Activated B cell treated with CpG ODN at 0.5 μM for 24 hours (primary cell): ENCODE measurements around the gene FBXW8. TPM values are rescaled to one million over a fixed set of nuclear protein-coding genes. Genes with fewer than 3 reads are reported as not detected.

ENCODE experiments used
- ATAC-seq: fragments of 200-7000 bp; cut with Tn5 transposase; one replicate; pipeline ENCODE4 v1.10.0; 2021; ENCODE audit warnings: low read depth, mild to moderate bottlenecking, moderate library complexity
- CTCF ChIA-PET: fragments of 350-600 bp; sonication (Branson Sonifier 250); formaldehyde crosslinking; loops from one replicate; lab custom pipeline; 2021; ENCODE audit warnings: antibody characterized with exemption; lab: Charles Lee
- POLR2A ChIA-PET: fragments of 350-600 bp; sonication (Branson Sonifier 250); formaldehyde crosslinking; loops from one replicate; lab custom pipeline; 2021; ENCODE audit warnings: antibody characterized with exemption; lab: Charles Lee
- DNase-seq: peaks from one replicate; pipeline ENCODE4 v3.0.0; 2022
- H3K27ac Mint-ChIP-seq: one replicate; pipeline ENCODE4 v1.8.0; 2020; ENCODE audit warnings: mixed read lengths
- H3K27me3 Mint-ChIP-seq: one replicate; pipeline ENCODE4 v1.8.0; 2021; ENCODE audit warnings: mixed read lengths
- H3K36me3 Mint-ChIP-seq: one replicate; pipeline ENCODE4 v1.8.0; 2021; ENCODE audit warnings: low read depth, mixed read lengths
- H3K4me1 Mint-ChIP-seq: one replicate; pipeline ENCODE4 v1.8.0; 2021; ENCODE audit warnings: mixed read lengths
- H3K4me3 Mint-ChIP-seq: one replicate; pipeline ENCODE4 v1.8.0; 2020; ENCODE audit warnings: mild to moderate bottlenecking, mixed read lengths
- H3K9me3 Mint-ChIP-seq: one replicate; pipeline ENCODE4 v1.8.0; 2020; ENCODE audit warnings: mixed read lengths
- intact Hi-C: fragments of 100-400 bp; cut with micrococcal nuclease; formaldehyde crosslinking; loops from one replicate; pipeline ENCODE4 v1.15.1; 2024
- total RNA-seq: library from RNA; stranded (reverse); gene quantifications from 2 replicates; pipeline ENCODE4 v1.2.3, GENCODE V29; 2022
- TF ChIP-seq, protein P1 (sequence below): fragments of 200-600 bp; IDR thresholded peaks from one replicate; pipeline ENCODE4 v1.8.0; 2022; ENCODE audit warnings: antibody characterized with exemption, mild to moderate bottlenecking

Gene FBXW8
- total RNA-seq, 1 donor from 2014 or later = 17.6 TPM

DNA sequence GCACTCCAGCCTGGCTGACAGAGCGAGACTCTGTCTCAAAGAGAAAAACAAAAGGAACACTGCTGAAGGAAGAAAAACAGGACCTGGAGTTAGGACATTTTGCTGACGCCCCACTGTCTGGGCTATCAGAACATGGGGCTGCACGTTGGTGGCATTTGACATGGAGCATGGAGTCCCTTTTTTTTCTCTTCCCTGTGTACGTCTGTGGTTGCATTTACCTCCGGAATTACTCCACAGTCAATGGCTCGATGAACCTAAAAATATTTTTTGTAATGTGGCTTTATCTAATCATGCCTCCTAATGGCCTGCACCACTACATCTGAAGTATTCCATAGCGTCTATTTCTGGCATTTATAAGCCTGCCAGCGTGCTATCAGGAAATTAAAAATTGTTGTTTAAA is 157.7 kb downstream of the FBXW8 start:
- POLR2A ChIA-PET = no interaction called here
- DNase-seq (no peak), ATAC-seq (no peak)
- Mint-ChIP-seq H3K9me3 (no peaks in the 10 kb centered on the region), H3K27me3 (no peaks in the 10 kb centered on the region), H3K36me3 (no peaks in the 10 kb centered on the region), H3K4me3 (no peak overlapping the region), H3K4me1 (peaks cover 2% of the 10 kb centered on the region), H3K27ac (no peak overlapping the region)
- intact Hi-C loops = no loop called here
- CTCF ChIA-PET = no interaction called here
- TF ChIP-seq, protein P1, sequence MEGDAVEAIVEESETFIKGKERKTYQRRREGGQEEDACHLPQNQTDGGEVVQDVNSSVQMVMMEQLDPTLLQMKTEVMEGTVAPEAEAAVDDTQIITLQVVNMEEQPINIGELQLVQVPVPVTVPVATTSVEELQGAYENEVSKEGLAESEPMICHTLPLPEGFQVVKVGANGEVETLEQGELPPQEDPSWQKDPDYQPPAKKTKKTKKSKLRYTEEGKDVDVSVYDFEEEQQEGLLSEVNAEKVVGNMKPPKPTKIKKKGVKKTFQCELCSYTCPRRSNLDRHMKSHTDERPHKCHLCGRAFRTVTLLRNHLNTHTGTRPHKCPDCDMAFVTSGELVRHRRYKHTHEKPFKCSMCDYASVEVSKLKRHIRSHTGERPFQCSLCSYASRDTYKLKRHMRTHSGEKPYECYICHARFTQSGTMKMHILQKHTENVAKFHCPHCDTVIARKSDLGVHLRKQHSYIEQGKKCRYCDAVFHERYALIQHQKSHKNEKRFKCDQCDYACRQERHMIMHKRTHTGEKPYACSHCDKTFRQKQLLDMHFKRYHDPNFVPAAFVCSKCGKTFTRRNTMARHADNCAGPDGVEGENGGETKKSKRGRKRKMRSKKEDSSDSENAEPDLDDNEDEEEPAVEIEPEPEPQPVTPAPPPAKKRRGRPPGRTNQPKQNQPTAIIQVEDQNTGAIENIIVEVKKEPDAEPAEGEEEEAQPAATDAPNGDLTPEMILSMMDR = no peak

DNA sequence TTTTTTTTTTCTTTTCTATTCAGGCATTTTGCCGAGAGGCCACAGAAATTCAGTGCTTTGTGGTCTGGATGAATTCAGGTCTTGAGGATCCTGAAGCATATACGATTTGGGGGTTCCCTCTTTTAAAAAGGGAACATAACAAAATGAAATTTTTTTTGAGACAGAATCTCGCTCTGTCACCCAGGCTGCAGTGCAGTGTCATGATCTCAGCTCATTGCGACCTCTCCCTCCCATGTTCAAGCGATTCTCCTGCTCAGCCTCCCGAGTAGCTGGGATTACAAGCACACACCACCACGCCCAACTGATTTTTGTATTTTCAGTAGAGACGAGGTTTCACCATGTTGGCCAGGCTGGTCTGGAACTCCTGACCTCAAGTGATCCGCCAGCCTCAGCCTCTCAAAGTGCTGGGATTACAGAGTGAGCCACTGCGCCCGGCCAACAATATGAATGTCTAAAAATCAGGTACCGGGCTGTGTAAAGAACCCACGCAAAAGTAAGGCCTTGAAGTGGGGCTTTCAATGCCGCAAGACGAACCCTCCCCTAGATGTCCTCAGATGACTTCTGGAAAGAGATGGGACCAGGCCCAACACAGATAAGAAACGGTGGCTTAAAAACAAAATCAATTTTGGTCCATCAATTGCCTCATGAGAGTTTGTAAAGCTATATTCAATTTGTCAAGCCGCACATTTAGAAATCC is 158.5 kb downstream of the FBXW8 start:
- ATAC-seq = no peak
- Mint-ChIP-seq H3K27ac (no peak overlapping the region), H3K9me3 (no peaks in the 10 kb centered on the region), H3K4me1 (no peaks in the 10 kb centered on the region), H3K4me3 (no peak overlapping the region), H3K36me3 (no peaks in the 10 kb centered on the region), H3K27me3 (no peaks in the 10 kb centered on the region)
- intact Hi-C loops = no loop called here
- DNase-seq = no peak
- TF ChIP-seq, protein P1 = no peak
- CTCF ChIA-PET = no interaction called here
- POLR2A ChIA-PET = no interaction called here

DNA sequence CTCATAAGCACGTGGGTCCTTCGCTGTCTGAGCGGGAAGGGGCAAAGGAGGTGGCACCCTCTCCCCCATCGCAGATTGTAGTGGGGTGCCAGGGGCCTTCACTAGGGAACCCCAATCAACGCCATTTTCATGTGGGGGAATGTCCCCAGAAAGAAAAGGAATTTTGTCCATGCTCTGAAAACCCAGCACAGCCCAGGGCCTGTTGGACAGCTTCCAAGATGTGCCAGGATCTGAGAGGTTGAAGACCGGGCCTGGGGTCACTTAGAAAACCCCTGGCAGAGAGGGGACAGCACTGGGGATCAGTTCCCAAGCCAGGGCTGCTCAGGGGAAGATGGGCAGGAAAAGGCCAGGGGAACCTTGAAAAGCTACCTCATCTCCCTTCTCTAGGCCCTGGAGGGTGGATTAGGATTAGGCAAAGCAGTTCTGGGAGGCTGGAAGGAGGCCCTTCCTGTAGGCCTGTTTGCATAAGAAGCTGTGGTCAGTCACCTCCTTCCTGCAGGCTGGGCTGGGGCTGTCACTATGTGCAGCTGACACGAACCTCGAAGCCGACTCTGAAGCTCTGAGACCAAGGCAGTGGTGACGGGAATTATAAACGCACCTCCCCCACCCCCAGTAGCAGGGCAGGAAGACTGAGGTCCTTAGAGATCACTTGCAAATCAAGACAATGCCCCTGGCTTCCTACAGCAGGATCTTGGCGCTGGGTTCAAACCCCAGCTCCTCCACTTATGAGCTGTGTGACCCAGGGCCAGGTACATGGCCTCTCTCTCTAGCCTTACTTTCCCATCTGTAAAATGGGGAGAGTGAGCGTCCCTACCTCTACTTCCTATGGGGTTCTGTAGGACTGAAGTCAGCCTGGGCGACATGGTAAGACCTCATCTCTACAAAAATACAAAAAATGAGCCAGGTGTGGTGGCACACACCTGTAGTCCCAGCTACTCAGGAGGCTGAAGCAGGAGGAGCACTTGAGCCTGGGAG is 159.5 kb downstream of the FBXW8 start:
- intact Hi-C loops = no loop called here
- H3K27ac Mint-ChIP-seq = no peak overlapping the region
- H3K4me1 Mint-ChIP-seq = no peaks in the 10 kb centered on the region
- H3K27me3 Mint-ChIP-seq = no peaks in the 10 kb centered on the region
- TF ChIP-seq, protein P1 = no peak
- ChIA-PET CTCF (no interaction called here), POLR2A (no interaction called here)
- no peak overlapping the region for H3K4me3 Mint-ChIP-seq
- no peaks in the 10 kb centered on the region for H3K9me3 Mint-ChIP-seq
- DNase-seq = no peak
- no peak for ATAC-seq
- H3K36me3 Mint-ChIP-seq = no peaks in the 10 kb centered on the region

DNA sequence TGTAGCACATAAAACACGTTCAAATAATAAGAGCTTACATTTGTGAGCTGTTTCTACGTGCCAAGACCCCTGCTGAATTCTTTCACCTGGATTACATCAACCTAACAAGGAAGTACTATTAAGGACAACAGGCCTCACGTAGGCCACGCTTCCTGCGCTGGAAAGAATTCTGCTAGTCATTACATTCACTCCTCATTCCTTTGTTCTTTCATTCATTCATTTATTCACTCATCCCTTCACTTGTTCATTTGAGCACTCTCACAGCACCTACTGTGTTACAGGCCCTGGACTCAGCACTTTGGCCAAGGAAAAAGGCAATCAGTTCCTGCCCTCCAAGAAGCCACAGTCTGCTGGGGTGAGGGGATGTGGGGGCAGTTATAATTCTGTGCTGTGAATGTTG is 160.3 kb downstream of the FBXW8 start:
- no peak for ATAC-seq
- Mint-ChIP-seq H3K4me1 (no peaks in the 10 kb centered on the region), H3K4me3 (no peak overlapping the region), H3K9me3 (no peaks in the 10 kb centered on the region), H3K27ac (no peak overlapping the region), H3K36me3 (no peaks in the 10 kb centered on the region), H3K27me3 (no peaks in the 10 kb centered on the region)
- no peak for DNase-seq
- intact Hi-C loops = no loop called here
- POLR2A ChIA-PET = no interaction called here
- TF ChIP-seq, protein P1 = no peak
- CTCF ChIA-PET = interaction anchor here (0.7 kb wide), 1 partner anchor 44 kb away, joined by 3 read pairs; no protein-coding TSS in a partner anchor

DNA sequence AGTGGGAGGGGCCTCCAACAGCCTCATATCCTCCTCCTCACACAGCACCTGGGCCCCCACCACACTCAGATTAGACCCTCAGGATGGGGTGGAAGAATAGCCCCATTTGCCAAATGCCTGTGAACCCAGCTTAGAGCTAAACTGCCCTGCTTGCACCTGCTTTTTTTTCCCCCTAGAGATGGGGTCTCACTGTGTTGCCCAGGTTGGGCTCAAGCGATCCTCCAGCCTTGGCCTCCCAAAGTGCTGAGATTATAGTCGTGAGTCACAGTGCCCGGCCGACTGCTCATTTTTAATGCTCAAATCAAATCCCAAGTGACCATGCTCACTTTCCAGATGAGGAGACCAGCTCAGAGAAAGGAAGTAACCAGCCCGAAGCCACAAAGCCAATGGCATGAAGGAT is 161.4 kb downstream of the FBXW8 start:
- Mint-ChIP-seq H3K27ac (no peak overlapping the region), H3K4me3 (no peak overlapping the region), H3K27me3 (no peaks in the 10 kb centered on the region), H3K36me3 (no peaks in the 10 kb centered on the region), H3K9me3 (no peaks in the 10 kb centered on the region), H3K4me1 (peaks cover 2% of the 10 kb centered on the region)
- TF ChIP-seq, protein P1 = no peak
- ChIA-PET CTCF (no interaction called here), POLR2A (no interaction called here)
- DNase-seq (no peak), ATAC-seq (no peak)
- intact Hi-C loops = no loop called here
